Colon (tissue), 2 donors: ENCODE data around the gene POP7.

Experiments used
- FAIRE-seq: peaks from 2 replicates; lab custom pipeline; 2012; peaks lifted over from hg19 to GRCh38; lab: Jason Lieb, UNC
- donor health status: control.
- donor health status: control.

The POP7 gene

DNA sequence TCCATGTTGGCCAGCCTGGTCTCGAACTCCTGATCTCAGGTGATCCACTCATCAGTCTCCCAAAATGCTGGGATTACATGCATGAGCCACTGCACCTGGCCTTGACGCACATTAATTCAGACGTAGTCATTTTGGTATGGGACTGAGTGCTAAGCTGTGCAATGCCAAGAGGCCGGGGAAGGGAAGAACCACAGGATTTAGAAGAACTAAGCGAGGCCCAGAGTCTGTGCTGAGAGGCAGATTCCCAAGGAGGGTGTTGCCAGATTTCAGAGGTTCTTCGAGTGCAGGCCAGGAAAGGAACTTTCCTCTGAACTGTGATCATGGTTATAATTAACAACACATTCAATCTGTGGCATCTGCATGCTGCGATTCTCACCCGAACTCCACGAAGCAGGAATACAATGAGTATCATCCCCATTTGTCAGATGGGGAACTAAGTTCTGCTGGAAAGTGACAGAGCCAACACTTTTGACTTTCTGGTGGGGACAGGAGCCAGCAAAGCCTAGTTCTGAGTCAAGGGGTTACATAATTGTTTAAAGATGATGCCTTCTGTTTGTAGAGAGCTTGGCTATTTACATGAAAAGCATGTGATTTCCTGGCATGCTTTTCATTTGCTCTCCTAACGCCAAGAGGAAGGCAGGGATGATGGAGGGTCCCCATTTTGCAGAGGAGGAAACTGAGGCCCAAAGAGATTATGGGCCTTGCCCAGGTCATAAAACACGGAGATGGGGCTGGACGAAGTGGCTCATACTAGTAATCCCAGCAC lies 21.3 kb downstream of the POP7 start:
- no peak for FAIRE-seq

DNA sequence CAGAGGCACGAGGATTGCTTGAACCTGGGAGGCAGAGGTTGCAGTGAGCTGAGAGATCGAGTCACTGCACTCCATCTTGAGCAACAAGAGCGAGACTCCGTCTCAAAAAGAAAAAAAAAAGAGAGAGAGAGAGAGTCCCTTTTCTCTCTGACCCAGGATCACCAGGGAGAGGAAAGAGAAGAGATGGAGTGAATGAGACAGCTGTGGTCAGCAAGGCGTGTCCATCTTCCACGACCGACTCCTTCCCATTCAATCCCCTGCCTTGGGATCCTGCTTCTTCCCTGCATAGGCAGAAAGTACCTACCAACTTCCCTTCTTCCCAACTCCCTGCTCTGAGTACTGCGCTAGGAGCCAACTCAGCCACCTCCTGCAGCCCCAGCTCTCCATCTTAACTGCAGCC lies 22.3 kb downstream of the POP7 start:
- no peak for FAIRE-seq

DNA sequence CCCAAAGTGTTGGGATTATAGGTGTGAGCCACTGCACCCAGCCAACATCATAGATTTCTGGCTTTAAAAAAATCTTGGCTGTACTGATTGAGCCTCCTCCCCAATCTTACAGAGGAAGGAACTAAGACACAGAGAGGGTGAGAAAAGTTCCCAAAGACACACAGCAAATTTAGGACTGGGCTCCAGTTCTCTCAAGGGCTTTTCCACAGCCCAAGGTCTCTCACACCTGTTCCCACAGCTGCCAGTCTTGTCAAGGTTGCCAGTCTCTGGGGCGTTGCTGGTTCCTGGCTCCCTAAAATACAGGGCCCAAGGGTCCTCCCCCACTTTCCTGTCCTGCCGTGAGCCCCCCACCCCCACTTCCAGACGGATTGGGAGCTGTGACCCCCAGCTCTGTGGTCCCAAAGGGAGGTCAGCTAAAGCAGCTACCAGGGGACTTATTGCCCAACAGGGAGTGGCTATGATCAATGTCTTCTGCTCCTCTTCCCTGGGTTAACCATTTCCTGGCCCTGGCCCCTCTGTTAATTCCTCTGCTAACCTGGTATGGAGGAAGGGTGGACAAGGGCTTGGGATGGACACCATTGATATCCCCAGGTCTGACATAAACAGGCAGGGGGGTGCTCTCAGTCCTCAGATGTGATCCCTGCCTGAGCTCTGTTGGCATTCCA lies 24.3 kb downstream of the POP7 start:
- FAIRE-seq: no peak

DNA sequence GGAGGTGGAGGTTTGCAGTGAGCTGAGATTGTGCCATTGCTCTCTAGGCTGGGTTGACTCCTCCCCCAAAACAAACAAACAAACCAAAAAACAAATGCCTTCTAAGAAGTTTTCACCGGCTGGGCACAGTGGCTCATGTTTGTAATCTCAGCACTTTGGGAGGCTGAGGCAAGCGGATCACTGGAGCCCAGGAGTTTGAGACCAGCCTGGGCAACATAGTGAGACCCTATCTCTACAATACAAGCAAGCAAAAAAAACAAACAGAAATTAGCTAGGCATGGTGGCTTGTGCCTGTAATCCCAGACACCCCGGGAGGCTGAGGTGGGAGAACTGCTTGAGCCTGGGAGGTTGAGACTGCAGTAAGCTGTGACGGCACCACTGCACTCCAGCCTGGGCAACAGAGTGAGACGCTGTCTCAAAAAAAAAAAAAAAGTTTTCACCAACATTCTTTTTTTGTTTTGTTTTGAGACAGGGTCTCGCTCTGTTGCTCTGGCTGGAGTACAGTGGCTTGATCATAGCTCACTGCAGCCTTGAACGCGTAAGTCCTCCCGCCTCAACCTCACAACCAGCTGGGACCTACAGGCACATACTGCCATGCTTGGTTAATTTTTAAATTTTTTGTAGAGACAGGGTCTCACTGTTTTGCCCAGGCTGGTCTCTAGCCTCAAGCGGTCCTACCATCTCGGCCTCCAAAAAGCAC lies 26.2 kb downstream of the POP7 start:
- no peak for FAIRE-seq

DNA sequence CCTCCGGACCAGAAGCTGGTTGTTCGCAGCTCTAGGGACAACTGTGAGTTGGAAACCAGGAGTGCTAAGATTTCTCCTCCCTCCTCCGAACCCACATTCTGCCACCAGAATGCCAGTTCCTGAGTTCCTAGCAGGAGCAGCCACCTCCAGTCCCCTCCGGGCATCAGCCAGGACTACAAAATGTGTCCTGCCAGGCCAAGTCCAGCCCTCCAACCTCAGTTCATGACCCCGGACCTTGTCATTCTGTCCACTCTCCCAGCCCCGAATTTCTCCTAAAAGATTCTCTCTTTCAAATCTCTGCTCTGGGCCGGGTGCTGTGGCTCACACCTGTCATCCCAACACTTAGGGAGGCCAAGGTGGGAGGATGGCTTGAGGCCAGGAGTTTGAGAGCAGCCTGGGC lies 29.8 kb downstream of the POP7 start:
- no peak for FAIRE-seq

DNA sequence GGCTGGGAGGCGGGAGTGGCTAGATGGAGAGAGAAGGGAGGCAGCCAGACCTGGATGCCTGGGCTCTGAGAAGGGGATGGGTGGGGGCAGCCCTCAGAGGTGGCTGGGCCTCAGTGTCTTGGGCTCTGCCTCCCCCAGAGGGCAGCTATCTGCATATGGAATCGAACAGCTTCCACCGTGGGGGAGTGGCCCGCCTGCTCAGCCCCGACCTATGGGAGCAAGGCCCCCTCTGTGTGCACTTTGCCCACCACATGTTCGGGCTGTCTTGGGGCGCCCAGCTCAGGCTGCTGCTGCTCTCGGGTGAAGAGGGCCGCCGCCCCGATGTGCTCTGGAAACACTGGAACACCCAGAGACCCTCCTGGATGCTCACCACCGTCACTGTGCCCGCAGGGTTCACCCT lies 30.8 kb downstream of the POP7 start:
- FAIRE-seq: no peak

DNA sequence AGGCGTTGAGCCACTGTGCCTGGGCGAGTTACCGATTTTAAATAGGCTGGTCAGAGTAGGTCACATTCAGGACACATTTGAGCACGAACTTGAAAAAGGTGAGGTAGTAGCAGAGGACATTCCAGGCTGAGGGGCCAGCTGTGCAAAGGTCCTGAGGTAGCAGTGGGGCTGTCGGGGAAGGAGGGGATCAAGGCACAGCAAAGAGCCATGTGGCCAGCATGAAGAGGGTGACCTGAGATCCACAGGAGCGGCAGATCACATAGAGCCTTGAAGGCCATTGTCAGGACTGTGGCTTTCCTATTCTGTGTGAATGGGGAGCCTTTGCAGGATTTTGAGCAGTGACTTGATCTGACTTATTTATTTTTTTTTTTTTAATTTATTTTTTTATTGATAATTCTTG lies 34.0 kb downstream of the POP7 start:
- FAIRE-seq: no peak

DNA sequence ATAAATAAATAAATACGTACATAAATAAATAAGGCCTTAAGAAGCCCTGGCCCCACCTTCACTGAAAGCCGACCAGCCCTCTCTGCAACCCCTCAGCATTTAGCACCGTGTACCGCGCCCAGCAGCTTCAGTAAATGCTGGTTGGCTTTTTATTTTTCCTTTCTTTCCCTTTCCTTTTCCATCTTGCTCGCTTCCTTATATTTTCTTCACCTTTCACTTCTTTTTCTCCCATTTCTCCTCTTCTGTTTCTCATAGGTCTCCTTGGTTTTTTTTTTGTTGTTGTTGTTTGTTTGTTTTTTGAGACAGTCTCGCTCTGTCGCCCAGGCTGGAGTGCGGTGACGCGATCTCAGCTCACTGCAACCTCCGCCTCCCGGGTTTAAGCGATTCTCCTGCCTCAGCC lies 38.7 kb downstream of the POP7 start:
- FAIRE-seq: no peak

DNA sequence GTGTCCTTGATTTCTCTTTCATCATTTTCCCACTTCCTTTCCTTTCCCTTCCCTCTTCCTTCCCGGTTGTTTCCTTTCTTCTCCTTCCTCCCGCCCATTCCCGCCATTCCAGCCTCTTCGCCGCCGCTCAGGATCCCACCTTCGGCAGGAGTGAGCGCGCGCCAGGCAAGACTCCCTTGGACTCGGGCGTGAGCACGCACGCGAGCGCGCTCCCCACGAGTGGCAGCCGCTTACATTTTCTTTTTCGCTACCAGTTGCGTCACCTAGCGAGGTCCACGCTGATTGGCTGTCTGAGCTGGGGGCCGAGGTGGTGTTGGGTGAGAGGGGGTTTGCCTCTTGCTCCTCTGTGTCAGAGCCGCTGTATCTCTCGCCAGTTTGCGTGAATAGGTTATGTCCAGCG lies 39.3 kb downstream of the POP7 start:
- no peak for FAIRE-seq

DNA sequence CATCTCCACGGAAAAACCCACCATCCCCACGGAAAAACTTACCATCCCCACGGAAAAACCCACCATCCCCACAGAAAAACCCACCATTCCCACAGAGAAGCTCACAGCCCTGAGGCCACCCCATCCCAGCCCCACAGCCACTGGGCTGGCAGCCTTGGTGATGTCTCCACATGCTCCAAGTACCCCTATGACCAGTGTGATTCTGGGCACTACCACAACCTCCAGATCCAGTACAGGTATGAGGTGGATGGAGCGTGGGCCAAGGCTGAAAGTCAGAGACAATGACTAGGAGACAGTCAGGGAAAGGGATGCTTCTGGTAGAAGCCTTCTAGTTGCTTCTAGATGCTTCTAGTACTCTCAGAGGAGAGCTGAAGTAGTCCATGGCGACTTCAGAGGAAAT lies 47.1 kb downstream of the POP7 start:
- no peak for FAIRE-seq

DNA sequence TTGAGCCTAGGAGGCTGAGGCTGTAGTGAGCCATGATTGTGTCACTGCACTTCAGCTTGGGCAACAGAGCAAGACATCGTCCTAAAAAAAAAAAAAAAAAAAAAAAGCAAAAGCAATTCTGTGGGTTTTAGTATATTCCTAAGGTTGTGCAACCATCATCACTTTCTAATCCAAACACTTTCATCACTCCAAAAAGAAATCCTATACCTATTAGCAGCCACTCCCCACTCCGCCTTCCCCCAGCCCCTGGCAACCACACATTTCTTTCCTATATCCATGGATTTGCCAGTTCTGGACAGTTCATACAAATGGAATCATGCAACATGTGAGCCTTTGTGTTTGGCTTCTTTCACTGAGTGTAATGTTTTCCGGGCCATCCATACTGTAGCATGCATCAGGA lies 47.8 kb downstream of the POP7 start:
- no peak for FAIRE-seq
